MM.1S (cell line): Measurements from ENCODE around the gene GPC5.

ENCODE experiments used
- CTCF ChIP-seq: fragments of 300-600 bp; sonication (generic); IDR thresholded peaks from 2 replicates; pipeline ENCODE4 v1.5.1; 2016; ENCODE audit warnings: antibody characterized with exemption, low read length, mixed read lengths
- EZH2 ChIP-seq: fragments of 300-600 bp; sonication (generic); optimal IDR thresholded peaks from 2 replicates; pipeline ENCODE3; 2017; ENCODE audit warnings: low read depth, mild to moderate bottlenecking, antibody characterized with exemption, low read length, mixed read lengths

- TF ChIP-seq CTCF (no peak), EZH2 (no peak)
These were observed 1271.7 kb downstream of the GPC5 start for GRCh38 chr13:92670096-92670495.
